HFFc6 (cell line): ENCODE results near the gene LTA4H. TPM values are rescaled to one million over a fixed set of nuclear protein-coding genes. Genes with fewer than 3 reads are reported as not detected.

Experiments used
- DNase-seq: peaks from one replicate; pipeline ENCODE4 v3.0.0-alpha.2; 2018
- H3K27ac Mint-ChIP-seq: 2 replicates; pipeline ENCODE4 v1.8.0; 2020; ENCODE audit warnings: mild to moderate bottlenecking, mixed read lengths
- H3K27me3 Mint-ChIP-seq: 2 replicates; pipeline ENCODE4 v1.8.0; 2021; ENCODE audit warnings: mild to moderate bottlenecking, moderate library complexity, mixed read lengths; ENCODE audit not compliant: insufficient read depth
- H3K36me3 Mint-ChIP-seq: 2 replicates; pipeline ENCODE4 v1.8.0; 2021; ENCODE audit warnings: low read depth, mixed read lengths
- H3K4me1 Mint-ChIP-seq: 2 replicates; pipeline ENCODE4 v1.8.0; 2020; ENCODE audit warnings: low read depth, mixed read lengths
- H3K4me3 Mint-ChIP-seq: 2 replicates; pipeline ENCODE4 v1.8.0; 2020; ENCODE audit warnings: mild to moderate bottlenecking, moderate library complexity, mixed read lengths
- H3K9me3 Mint-ChIP-seq: 2 replicates; pipeline ENCODE4 v1.8.0; 2020; ENCODE audit warnings: mild to moderate bottlenecking, mixed read lengths
- total RNA-seq, 6 experiments: library from RNA; stranded (reverse); fragmentation: NEBNext Ultra II Directional; extraction: Animal tissue kit (Norgen Biotek cat#: 25700); gene quantifications; 2 replicates in 1 of 6; 3 replicates in 5 of 6; pipeline ENCODE4 v1.2.3, GENCODE V29; 2021
- TF ChIP-seq, protein P1 (sequence below): fragments of 200-600 bp; sonication (generic); IDR thresholded peaks from 2 replicates; pipeline ENCODE4 v1.5.0; 2021; ENCODE audit warnings: antibody characterized with exemption, mild to moderate bottlenecking

LTA4H gene
- total RNA-seq, 6 experiments from 2014 or later = 50.2 to 59.0 (median 51.6) TPM

DNA sequence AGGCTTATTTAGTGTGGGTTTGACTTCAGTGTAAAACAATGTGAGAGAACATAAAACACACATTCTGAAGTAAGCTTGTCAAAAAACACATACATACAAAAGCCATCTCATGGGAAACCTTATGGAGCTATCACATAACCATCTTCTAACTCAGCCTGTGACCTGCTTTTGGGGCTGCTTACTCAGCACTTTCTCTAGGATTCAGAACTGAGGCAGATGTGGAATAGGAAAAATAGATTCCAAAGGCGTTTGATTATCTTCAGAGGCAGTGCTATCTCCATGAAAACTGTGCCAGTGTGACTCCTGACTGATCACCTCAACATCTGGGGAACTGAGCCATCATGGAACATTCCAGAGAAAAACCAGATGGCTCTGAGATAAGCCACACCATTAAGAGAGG, 52.8 kb downstream of the LTA4H start:
- H3K9me3 Mint-ChIP-seq = no peaks in the 10 kb centered on the region
- no peak for DNase-seq
- no peak overlapping the region for H3K4me3 Mint-ChIP-seq
- peaks cover 21% of the 10 kb centered on the region for H3K27me3 Mint-ChIP-seq
- H3K27ac Mint-ChIP-seq = no peak overlapping the region
- no peaks in the 10 kb centered on the region for H3K36me3 Mint-ChIP-seq
- TF ChIP-seq, protein P1, sequence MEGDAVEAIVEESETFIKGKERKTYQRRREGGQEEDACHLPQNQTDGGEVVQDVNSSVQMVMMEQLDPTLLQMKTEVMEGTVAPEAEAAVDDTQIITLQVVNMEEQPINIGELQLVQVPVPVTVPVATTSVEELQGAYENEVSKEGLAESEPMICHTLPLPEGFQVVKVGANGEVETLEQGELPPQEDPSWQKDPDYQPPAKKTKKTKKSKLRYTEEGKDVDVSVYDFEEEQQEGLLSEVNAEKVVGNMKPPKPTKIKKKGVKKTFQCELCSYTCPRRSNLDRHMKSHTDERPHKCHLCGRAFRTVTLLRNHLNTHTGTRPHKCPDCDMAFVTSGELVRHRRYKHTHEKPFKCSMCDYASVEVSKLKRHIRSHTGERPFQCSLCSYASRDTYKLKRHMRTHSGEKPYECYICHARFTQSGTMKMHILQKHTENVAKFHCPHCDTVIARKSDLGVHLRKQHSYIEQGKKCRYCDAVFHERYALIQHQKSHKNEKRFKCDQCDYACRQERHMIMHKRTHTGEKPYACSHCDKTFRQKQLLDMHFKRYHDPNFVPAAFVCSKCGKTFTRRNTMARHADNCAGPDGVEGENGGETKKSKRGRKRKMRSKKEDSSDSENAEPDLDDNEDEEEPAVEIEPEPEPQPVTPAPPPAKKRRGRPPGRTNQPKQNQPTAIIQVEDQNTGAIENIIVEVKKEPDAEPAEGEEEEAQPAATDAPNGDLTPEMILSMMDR = no peak
- H3K4me1 Mint-ChIP-seq = peaks cover 6% of the 10 kb centered on the region; the same call in 1 of the 2 replicates

DNA sequence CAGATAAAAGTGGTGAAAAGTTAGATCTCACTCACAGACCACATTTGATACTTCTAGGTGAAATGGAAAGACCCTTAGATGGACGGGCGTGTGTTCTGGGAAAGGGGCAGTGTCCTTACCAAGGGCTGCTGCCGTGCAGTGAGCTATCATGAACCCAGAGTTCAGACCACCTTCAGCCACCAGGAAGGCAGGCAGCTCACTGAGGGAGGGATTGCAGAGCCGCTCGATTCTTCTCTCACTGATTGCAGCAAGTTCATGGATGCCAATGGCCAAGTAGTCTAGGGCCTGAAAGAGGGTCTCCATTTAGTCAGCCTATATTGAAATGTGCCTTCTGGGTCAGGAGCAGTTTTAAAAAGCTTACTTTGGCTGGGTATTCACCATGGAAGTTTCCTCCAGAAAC, 55.0 kb downstream of the LTA4H start:
- Mint-ChIP-seq H3K36me3 (no peaks in the 10 kb centered on the region), H3K9me3 (no peaks in the 10 kb centered on the region), H3K4me3 (no peak overlapping the region), H3K4me1 (no peaks in the 10 kb centered on the region), H3K27me3 (peaks cover 29% of the 10 kb centered on the region), H3K27ac (no peak overlapping the region)
- DNase-seq = no peak
- TF ChIP-seq, protein P1 = no peak

- Mint-ChIP-seq H3K36me3 (no peaks in the 10 kb centered on the region), H3K27me3 (peaks cover 28% of the 10 kb centered on the region), H3K27ac (no peak overlapping the region), H3K9me3 (no peaks in the 10 kb centered on the region), H3K4me1 (no peaks in the 10 kb centered on the region), H3K4me3 (no peak overlapping the region)
- no peak for DNase-seq
- TF ChIP-seq, protein P1 = no peak
Measured at GRCh38 chr12:95978774-95979173, 56.6 kb downstream of the LTA4H start.

GRCh38 chr12:95978351-95978750, 57.0 kb downstream of the LTA4H start:
- H3K4me3 Mint-ChIP-seq = no peak overlapping the region
- H3K4me1 Mint-ChIP-seq = no peaks in the 10 kb centered on the region
- peaks cover 31% of the 10 kb centered on the region for H3K27me3 Mint-ChIP-seq
- no peaks in the 10 kb centered on the region for H3K9me3 Mint-ChIP-seq
- no peak overlapping the region for H3K27ac Mint-ChIP-seq
- H3K36me3 Mint-ChIP-seq = no peaks in the 10 kb centered on the region
- TF ChIP-seq, protein P1 = no peak
- DNase-seq = no peak

DNA sequence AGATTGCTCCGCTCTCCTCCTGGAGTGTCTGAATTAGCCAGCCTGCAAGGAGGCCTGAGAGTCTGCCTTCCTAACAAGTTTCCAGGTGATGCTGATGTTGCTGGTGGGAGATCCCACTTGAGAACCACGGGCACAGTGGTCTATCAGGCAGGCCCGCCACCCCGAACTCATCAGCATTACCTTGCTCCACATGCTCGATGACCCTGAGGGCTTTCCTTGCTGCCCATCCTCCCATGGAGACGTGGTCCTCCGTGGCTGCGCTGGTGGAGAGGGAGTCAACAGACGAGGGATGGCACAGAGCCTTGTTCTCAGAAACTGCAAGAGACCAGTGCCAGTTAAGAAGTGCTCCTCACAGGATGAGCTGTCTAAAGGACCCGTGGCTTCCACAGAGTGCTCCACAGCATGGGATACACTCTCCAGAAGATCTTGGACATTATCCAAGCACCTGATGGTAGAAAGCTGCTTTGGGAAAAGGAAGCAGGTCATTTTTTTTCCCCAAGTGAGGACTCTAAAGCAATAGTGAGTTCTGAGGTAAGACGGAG, 57.6 kb downstream of the LTA4H start:
- peaks cover 33% of the 10 kb centered on the region for H3K27me3 Mint-ChIP-seq

More for the DNA sequence above, 57.6 kb downstream of the LTA4H start:
- Mint-ChIP-seq H3K9me3 (no peaks in the 10 kb centered on the region), H3K4me3 (no peak overlapping the region), H3K4me1 (no peaks in the 10 kb centered on the region), H3K36me3 (no peaks in the 10 kb centered on the region), H3K27ac (no peak overlapping the region)
- no peak for DNase-seq
- TF ChIP-seq, protein P1 = no peak
